H1 (cell line): ENCODE results near the gene C3orf20. TPM values are rescaled to one million over a fixed set of nuclear protein-coding genes. Genes with fewer than 3 reads are reported as not detected.

ENCODE experiments used
- CBX8 ChIP-seq: fragments of 300-800, 300-1000 bp; sonication (generic); IDR thresholded peaks from 2 replicates; pipeline ENCODE4 v1.7.1; 2016; ENCODE audit warnings: low read depth, low read length, borderline replicate concordance
- CHD1 ChIP-seq: IDR thresholded peaks from 2 replicates; pipeline ENCODE4 v1.6.1; 2012; ENCODE audit warnings: low read depth, low read length, improper control_type of control experiment
- NANOG ChIP-seq: IDR thresholded peaks from 2 replicates; pipeline ENCODE4 v1.6.1; 2011; ENCODE audit warnings: low read length, low read depth, mild to moderate bottlenecking, inconsistent platforms; ENCODE audit not compliant: insufficient read depth, poor library complexity, severe bottlenecking
- RFX5 ChIP-seq: IDR thresholded peaks from 2 replicates; pipeline ENCODE4 v1.6.1; 2011; ENCODE audit warnings: low read depth, low read length, improper control_type of control experiment, borderline replicate concordance
- SP2 ChIP-seq: IDR thresholded peaks from 2 replicates; pipeline ENCODE4 v1.6.1; 2012; ENCODE audit warnings: mild to moderate bottlenecking, low read length, inconsistent platforms
- TBP ChIP-seq: IDR thresholded peaks from 2 replicates; pipeline ENCODE4 v1.6.1; 2011; ENCODE audit warnings: low read depth, low read length, improper control_type of control experiment
- polyA plus RNA-seq, 7 experiments: library from polyadenylated mRNA; depleted of rRNA in 3 of 7; stranded (reverse) in 5 of 7; unstranded in 2 of 7; fragments of >200 nt in 5 of 7; fragments of 200-250 nt in 2 of 7; gene quantifications; 1 replicate in 5 of 7; 2 replicates in 1 of 7; 4 replicates in 1 of 7; pipeline versions ENCODE4 v1.2.1 to v1.2.3, GENCODE V29; 2011 to 2013; ENCODE audit warnings: missing spikeins in 2 of 7, mixed read lengths in 2 of 7
- total RNA-seq: library from RNA; stranded (reverse); fragmentation: NEBNext Ultra II Directional; extraction: Animal tissue kit (Norgen Biotek cat#: 25700); gene quantifications from 2 replicates; pipeline ENCODE4 v1.2.1, GENCODE V29; 2021
- TF ChIP-seq, protein P1 (sequence below), 3 experiments: IDR thresholded peaks; 1 replicate in 2 of 3; 2 replicates in 1 of 3; pipeline versions ENCODE4 v1.5.1 to v1.6.1; 2011; ENCODE audit warnings: low read length in 3 of 3, mild to moderate bottlenecking in 3 of 3, inconsistent platforms in 2 of 3, low read depth in 1 of 3, moderate library complexity in 1 of 3; ENCODE audit not compliant: insufficient read depth in 1 of 3; ENCODE audit errors: control extremely low read depth in 1 of 3
- TF ChIP-seq, protein P2 (sequence below): IDR thresholded peaks from 2 replicates; pipeline ENCODE4 v1.6.1; 2012; ENCODE audit warnings: low read length, inconsistent platforms
- TF ChIP-seq, protein P3 (sequence below): IDR thresholded peaks from 2 replicates; pipeline ENCODE4 v1.6.1; 2011; ENCODE audit warnings: low read depth, mild to moderate bottlenecking, low read length; ENCODE audit not compliant: insufficient read depth

The C3orf20 gene
- total and polyA plus RNA-seq, 2 of the 8 experiments (the other 6 are each of a cell fraction or from before 2014, with no cell fraction given), result not detected

GRCh38 chr3:14783480-14784086 lies 108.6 kb downstream of the C3orf20 start (continued):
- TF ChIP-seq, protein P1, sequence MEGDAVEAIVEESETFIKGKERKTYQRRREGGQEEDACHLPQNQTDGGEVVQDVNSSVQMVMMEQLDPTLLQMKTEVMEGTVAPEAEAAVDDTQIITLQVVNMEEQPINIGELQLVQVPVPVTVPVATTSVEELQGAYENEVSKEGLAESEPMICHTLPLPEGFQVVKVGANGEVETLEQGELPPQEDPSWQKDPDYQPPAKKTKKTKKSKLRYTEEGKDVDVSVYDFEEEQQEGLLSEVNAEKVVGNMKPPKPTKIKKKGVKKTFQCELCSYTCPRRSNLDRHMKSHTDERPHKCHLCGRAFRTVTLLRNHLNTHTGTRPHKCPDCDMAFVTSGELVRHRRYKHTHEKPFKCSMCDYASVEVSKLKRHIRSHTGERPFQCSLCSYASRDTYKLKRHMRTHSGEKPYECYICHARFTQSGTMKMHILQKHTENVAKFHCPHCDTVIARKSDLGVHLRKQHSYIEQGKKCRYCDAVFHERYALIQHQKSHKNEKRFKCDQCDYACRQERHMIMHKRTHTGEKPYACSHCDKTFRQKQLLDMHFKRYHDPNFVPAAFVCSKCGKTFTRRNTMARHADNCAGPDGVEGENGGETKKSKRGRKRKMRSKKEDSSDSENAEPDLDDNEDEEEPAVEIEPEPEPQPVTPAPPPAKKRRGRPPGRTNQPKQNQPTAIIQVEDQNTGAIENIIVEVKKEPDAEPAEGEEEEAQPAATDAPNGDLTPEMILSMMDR (IDR thresholded peaks at IDR 0.05; ENCODE audit: control extremely low read depth in 1 of 3, insufficient read depth in 1 of 3, low read depth in 1 of 3, low read length in 3 of 3), result no peak
- no peak for TF ChIP-seq CBX8
- TF ChIP-seq NANOG, result no peak
- TF ChIP-seq TBP, result no peak
- TF ChIP-seq, protein P2, sequence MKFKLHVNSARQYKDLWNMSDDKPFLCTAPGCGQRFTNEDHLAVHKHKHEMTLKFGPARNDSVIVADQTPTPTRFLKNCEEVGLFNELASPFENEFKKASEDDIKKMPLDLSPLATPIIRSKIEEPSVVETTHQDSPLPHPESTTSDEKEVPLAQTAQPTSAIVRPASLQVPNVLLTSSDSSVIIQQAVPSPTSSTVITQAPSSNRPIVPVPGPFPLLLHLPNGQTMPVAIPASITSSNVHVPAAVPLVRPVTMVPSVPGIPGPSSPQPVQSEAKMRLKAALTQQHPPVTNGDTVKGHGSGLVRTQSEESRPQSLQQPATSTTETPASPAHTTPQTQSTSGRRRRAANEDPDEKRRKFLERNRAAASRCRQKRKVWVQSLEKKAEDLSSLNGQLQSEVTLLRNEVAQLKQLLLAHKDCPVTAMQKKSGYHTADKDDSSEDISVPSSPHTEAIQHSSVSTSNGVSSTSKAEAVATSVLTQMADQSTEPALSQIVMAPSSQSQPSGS, result no peak
- TF ChIP-seq RFX5, result no peak
- TF ChIP-seq CHD1, result no peak
- TF ChIP-seq SP2, result no peak
- TF ChIP-seq, protein P3, sequence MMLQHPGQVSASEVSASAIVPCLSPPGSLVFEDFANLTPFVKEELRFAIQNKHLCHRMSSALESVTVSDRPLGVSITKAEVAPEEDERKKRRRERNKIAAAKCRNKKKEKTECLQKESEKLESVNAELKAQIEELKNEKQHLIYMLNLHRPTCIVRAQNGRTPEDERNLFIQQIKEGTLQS, result no peak
